OCI-LY3 (cell line): Measurements from ENCODE around the gene ARHGAP19.

Experiments used
- H2AFZ ChIP-seq: fragments of 200-600, 300-600 bp; shearing (Covaris generic); 2 replicates; pipeline ENCODE4 v1.6.0; 2014; ENCODE audit warnings: antibody characterized with exemption, low read depth, low read length
- H3K27ac ChIP-seq: fragments of 200-600, 300-600 bp; sonication (generic); 2 replicates; pipeline ENCODE4 v1.5.1; 2014; ENCODE audit warnings: mild to moderate bottlenecking, low read length, moderate library complexity, mixed read lengths
- H3K27me3 ChIP-seq: fragments of 200-600, 300-600 bp; sonication (generic); 2 replicates; pipeline ENCODE4 v1.6.1; 2014; ENCODE audit warnings: low read depth, low read length, mixed read lengths
- H3K36me3 ChIP-seq: fragments of 200-600, 300-600 bp; sonication (generic); replicated peaks from 2 replicates; pipeline ENCODE3; 2014; ENCODE audit warnings: low read depth, low read length, mixed read lengths
- H3K4me1 ChIP-seq: fragments of 300-600, 200-600 bp; sonication (generic); 2 replicates; pipeline ENCODE4 v1.6.1; 2014; ENCODE audit warnings: low read length, mixed read lengths
- H3K4me2 ChIP-seq: fragments of 200-600, 300-600 bp; sonication (generic); 2 replicates; pipeline ENCODE4 v1.6.1; 2014; ENCODE audit warnings: low read length, mixed read lengths
- H3K4me3 ChIP-seq: fragments of 300-600, 200-600 bp; sonication (generic); 2 replicates; pipeline ENCODE4 v1.5.1; 2014; ENCODE audit warnings: antibody characterized with exemption, mild to moderate bottlenecking, low read length, moderate library complexity
- H3K79me2 ChIP-seq: fragments of 300-600, 200-600 bp; shearing (Covaris generic); 2 replicates; pipeline ENCODE4 v1.6.1; 2014; ENCODE audit warnings: mild to moderate bottlenecking, low read length, mixed read lengths
- H3K9ac ChIP-seq: fragments of 300-600, 200-600 bp; shearing (Covaris generic); 2 replicates; pipeline ENCODE4 v1.6.0; 2014; ENCODE audit warnings: mild to moderate bottlenecking, low read length, moderate library complexity
- H3K9me3 ChIP-seq: fragments of 200-600, 300-600 bp; shearing (Covaris generic); 2 replicates; pipeline ENCODE4 v1.6.1; 2014; ENCODE audit warnings: low read length, mixed read lengths; ENCODE audit not compliant: insufficient read depth
- H4K20me1 ChIP-seq: fragments of 200-600, 300-600 bp; sonication (generic); 2 replicates; pipeline ENCODE4 v1.6.1; 2016; ENCODE audit warnings: low read length, mixed read lengths; ENCODE audit not compliant: insufficient read depth
- CTCF ChIP-seq: fragments of 200-600, 300-600 bp; sonication (generic); IDR thresholded peaks from 2 replicates; pipeline ENCODE4 v1.5.1; 2014; ENCODE audit warnings: antibody characterized with exemption, low read length, low read depth
- EZH2phosphoT487 ChIP-seq: fragments of 200-600 bp; shearing (Covaris generic); IDR thresholded peaks from 2 replicates; pipeline ENCODE4 v1.6.1; 2018; ENCODE audit warnings: antibody characterized with exemption, mixed run types, low read depth

The ARHGAP19 gene

GRCh38 chr10:97228775-97229157 is 63.7 kb downstream of the ARHGAP19 start:
- H3K9me3 ChIP-seq, result no peaks in the 10 kb centered on the region
- H3K4me2 ChIP-seq, result no peak overlapping the region
- H4K20me1 ChIP-seq, result no peaks in the 10 kb centered on the region
- no peaks in the 10 kb centered on the region for H3K79me2 ChIP-seq
- H3K27ac ChIP-seq, result no peak overlapping the region
- no peak overlapping the region for H3K9ac ChIP-seq
- H3K36me3 ChIP-seq, result peaks cover 11% of the 10 kb centered on the region
- TF ChIP-seq EZH2phosphoT487, result no peak
- TF ChIP-seq CTCF, result no peak
- H3K4me1 ChIP-seq, result no peaks in the 10 kb centered on the region
- H2AFZ ChIP-seq, result no peak overlapping the region
- H3K27me3 ChIP-seq, result no peaks in the 10 kb centered on the region
- H3K4me3 ChIP-seq, result no peak overlapping the region

- Histone ChIP-seq H2AFZ (no peak overlapping the region), H3K9ac (no peak overlapping the region), H3K27me3 (no peaks in the 10 kb centered on the region), H3K9me3 (no peaks in the 10 kb centered on the region), H3K79me2 (no peaks in the 10 kb centered on the region), H3K4me3 (no peak overlapping the region), H3K27ac (no peak overlapping the region), H4K20me1 (no peaks in the 10 kb centered on the region), H3K4me1 (no peaks in the 10 kb centered on the region), H3K36me3 (peaks cover 11% of the 10 kb centered on the region), H3K4me2 (no peak overlapping the region)
- TF ChIP-seq CTCF (no peak), EZH2phosphoT487 (no peak)
These were observed 64.2 kb downstream of the ARHGAP19 start for GRCh38 chr10:97228130-97228774.

GRCh38 chr10:97226398-97226797 is 66.0 kb downstream of the ARHGAP19 start:
- no peaks in the 10 kb centered on the region for H3K9me3 ChIP-seq
- H3K4me2 ChIP-seq, result no peak overlapping the region
- H4K20me1 ChIP-seq, result no peaks in the 10 kb centered on the region
- no peaks in the 10 kb centered on the region for H3K27me3 ChIP-seq
- TF ChIP-seq CTCF (no peak), EZH2phosphoT487 (no peak)
- no peaks in the 10 kb centered on the region for H3K79me2 ChIP-seq
- H3K36me3 ChIP-seq, result peaks cover 11% of the 10 kb centered on the region
- H3K9ac ChIP-seq, result no peak overlapping the region
- no peaks in the 10 kb centered on the region for H3K4me1 ChIP-seq
- H3K27ac ChIP-seq, result no peak overlapping the region
- no peak overlapping the region for H3K4me3 ChIP-seq
- H2AFZ ChIP-seq, result no peak overlapping the region

GRCh38 chr10:97224483-97225435 is 67.7 kb downstream of the ARHGAP19 start:
- H3K4me3 ChIP-seq, result no peak overlapping the region
- no peak overlapping the region for H2AFZ ChIP-seq
- no peak for TF ChIP-seq CTCF
- no peak for TF ChIP-seq EZH2phosphoT487
- H3K9ac ChIP-seq, result no peak overlapping the region
- no peaks in the 10 kb centered on the region for H3K9me3 ChIP-seq
- no peaks in the 10 kb centered on the region for H4K20me1 ChIP-seq
- no peak overlapping the region for H3K4me2 ChIP-seq
- no peaks in the 10 kb centered on the region for H3K27me3 ChIP-seq
- no peaks in the 10 kb centered on the region for H3K79me2 ChIP-seq
- peaks cover 15% of the 10 kb centered on the region for H3K36me3 ChIP-seq
- H3K4me1 ChIP-seq, result no peaks in the 10 kb centered on the region
- no peak overlapping the region for H3K27ac ChIP-seq
